CD4-positive, alpha-beta T cell (primary cell): ENCODE measurements around the gene SHOC2. TPM values are rescaled to one million over a fixed set of nuclear protein-coding genes. Genes with fewer than 3 reads are reported as not detected.

Experiments used
- ATAC-seq: fragments of 200-7000 bp; cut with Tn5 transposase; one replicate; pipeline ENCODE4 v1.10.0; 2022; ENCODE audit warnings: mild to moderate bottlenecking; ENCODE audit not compliant: poor library complexity
- CTCF ChIA-PET: fragments of 350-600 bp; sonication (Branson Sonifier 250); formaldehyde crosslinking; loops from one replicate; lab custom pipeline; 2021; ENCODE audit warnings: antibody characterized with exemption, inconsistent platforms; lab: Charles Lee
- POLR2A ChIA-PET: fragments of 350-600 bp; sonication (Branson Sonifier 250); formaldehyde crosslinking; loops from one replicate; lab custom pipeline; 2021; ENCODE audit warnings: antibody characterized with exemption, inconsistent platforms; lab: Charles Lee
- DNase-seq, 14 experiments: peaks; one replicate each; pipeline ENCODE4 v3.0.0-alpha.2; 2013 to 2020; ENCODE audit warnings: mixed read lengths in 2 of 14
- H3K27ac ChIP-seq, 2 donors: one replicate each; pipeline versions ENCODE4 v1.5.1 to v1.7.0; 2013; ENCODE audit warnings: low read length in 2 of 2, low read depth in 1 of 2, mild to moderate bottlenecking in 1 of 2
- H3K27me3 ChIP-seq, 2 experiments: 1 replicate in 1 of 2; 2 replicates in 1 of 2; pipeline versions ENCODE4 v1.6.1 to v1.7.0; 2013; ENCODE audit warnings: low read length in 2 of 2, control low read depth in 1 of 2, mild to moderate bottlenecking in 1 of 2, moderate library complexity in 1 of 2; ENCODE audit not compliant: insufficient read depth in 2 of 2, control insufficient read depth in 1 of 2
- H3K36me3 ChIP-seq: one replicate; pipeline ENCODE4 v1.6.1; 2013; ENCODE audit warnings: low read length, control low read depth; ENCODE audit not compliant: insufficient read depth
- H3K4me1 ChIP-seq: one replicate; pipeline ENCODE4 v1.6.1; 2013; ENCODE audit warnings: low read length, control low read depth; ENCODE audit not compliant: insufficient read depth
- H3K4me3 ChIP-seq: one replicate; pipeline ENCODE4 v1.5.1; 2013; ENCODE audit warnings: mild to moderate bottlenecking, low read length, moderate library complexity
- H3K9me3 ChIP-seq, 2 experiments: 1 replicate in 1 of 2; 2 replicates in 1 of 2; pipeline versions ENCODE4 v1.6.1 to v1.7.0; 2013; ENCODE audit warnings: low read length in 2 of 2, mild to moderate bottlenecking in 2 of 2, control low read depth in 1 of 2, moderate library complexity in 1 of 2; ENCODE audit not compliant: control insufficient read depth in 1 of 2, insufficient read depth in 1 of 2
- H3K27ac Mint-ChIP-seq: one replicate; pipeline ENCODE4 v1.8.0; 2020; ENCODE audit warnings: mixed read lengths
- H3K27me3 Mint-ChIP-seq: one replicate; pipeline ENCODE4 v1.8.0; 2021; ENCODE audit warnings: mixed read lengths
- H3K36me3 Mint-ChIP-seq: one replicate; pipeline ENCODE4 v1.8.0; 2021; ENCODE audit warnings: low read depth, mixed read lengths
- H3K4me1 Mint-ChIP-seq: one replicate; pipeline ENCODE4 v1.8.0; 2021; ENCODE audit warnings: low read depth, mixed read lengths
- H3K4me3 Mint-ChIP-seq: one replicate; pipeline ENCODE4 v1.8.0; 2020; ENCODE audit warnings: mild to moderate bottlenecking, mixed read lengths
- H3K9me3 Mint-ChIP-seq: one replicate; pipeline ENCODE4 v1.8.0; 2020; ENCODE audit warnings: mixed read lengths
- intact Hi-C, 2 experiments: fragments of 100-400 bp; cut with DNase I in 1 of 2; cut with micrococcal nuclease in 1 of 2; formaldehyde crosslinking; loops; one replicate each; pipeline versions ENCODE4 v1.15.1 to v1.9.0; 2023 to 2025; cut with DNase I, micrococcal nuclease
- total RNA-seq, 174 experiments: library from RNA in 2 of 174; stranded (reverse) in 2 of 174; gene quantifications; one replicate each; pipeline ENCODE4 v1.2.3 and lab custom pipeline; 2021 to 2026
- TF ChIP-seq, protein P1 (sequence below): fragments of 200-600 bp; IDR thresholded peaks from one replicate; pipeline ENCODE4 v1.8.0; 2022; ENCODE audit warnings: antibody characterized with exemption, mild to moderate bottlenecking

SHOC2 gene
- total RNA-seq, 2 experiments from 2014 or later: 65.9 to 66.9 TPM

DNA sequence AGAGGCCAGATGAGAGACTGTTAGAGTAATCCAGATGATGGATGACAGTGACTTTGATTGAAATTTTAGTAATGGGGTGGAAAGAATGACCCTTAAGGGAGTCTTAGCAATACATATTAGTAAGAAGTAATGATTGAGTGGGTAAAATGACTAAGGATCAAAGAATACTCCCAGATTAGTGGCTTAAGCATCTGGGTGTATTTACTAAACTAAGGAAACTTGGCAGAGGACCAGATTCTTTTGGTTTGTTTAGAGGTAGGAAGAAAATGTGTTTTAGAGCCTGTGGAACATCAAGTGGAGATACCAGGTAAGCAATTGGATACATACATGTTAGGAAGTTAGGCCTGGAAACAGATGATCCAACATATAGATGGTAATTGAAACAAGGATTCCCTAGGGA is 98.6 kb downstream of the SHOC2 start:
- H3K27me3 Mint-ChIP-seq: no peaks in the 10 kb centered on the region
- Histone ChIP-seq H3K4me3 (no peak overlapping the region), H3K27me3 (no peaks in the 10 kb centered on the region), H3K27ac (no peak overlapping the region), H3K4me1 (no peaks in the 10 kb centered on the region), H3K9me3 (no peaks in the 10 kb centered on the region), H3K36me3 (peaks cover 30% of the 10 kb centered on the region)
- H3K4me1 Mint-ChIP-seq: peaks cover 16% of the 10 kb centered on the region
- ChIA-PET CTCF (no interaction called here), POLR2A (no interaction called here)
- H3K4me3 Mint-ChIP-seq: no peak overlapping the region
- H3K9me3 Mint-ChIP-seq: peaks cover 4% of the 10 kb centered on the region
- DNase-seq (no peak), ATAC-seq (no peak)
- intact Hi-C loops: loop anchor here in 1 of 2 experiments (10.0 kb wide), 1 partner anchor 403 kb away; no protein-coding TSS in a partner anchor
- peaks cover 89% of the 10 kb centered on the region for H3K36me3 Mint-ChIP-seq
- H3K27ac Mint-ChIP-seq: no peak overlapping the region
- TF ChIP-seq, protein P1, sequence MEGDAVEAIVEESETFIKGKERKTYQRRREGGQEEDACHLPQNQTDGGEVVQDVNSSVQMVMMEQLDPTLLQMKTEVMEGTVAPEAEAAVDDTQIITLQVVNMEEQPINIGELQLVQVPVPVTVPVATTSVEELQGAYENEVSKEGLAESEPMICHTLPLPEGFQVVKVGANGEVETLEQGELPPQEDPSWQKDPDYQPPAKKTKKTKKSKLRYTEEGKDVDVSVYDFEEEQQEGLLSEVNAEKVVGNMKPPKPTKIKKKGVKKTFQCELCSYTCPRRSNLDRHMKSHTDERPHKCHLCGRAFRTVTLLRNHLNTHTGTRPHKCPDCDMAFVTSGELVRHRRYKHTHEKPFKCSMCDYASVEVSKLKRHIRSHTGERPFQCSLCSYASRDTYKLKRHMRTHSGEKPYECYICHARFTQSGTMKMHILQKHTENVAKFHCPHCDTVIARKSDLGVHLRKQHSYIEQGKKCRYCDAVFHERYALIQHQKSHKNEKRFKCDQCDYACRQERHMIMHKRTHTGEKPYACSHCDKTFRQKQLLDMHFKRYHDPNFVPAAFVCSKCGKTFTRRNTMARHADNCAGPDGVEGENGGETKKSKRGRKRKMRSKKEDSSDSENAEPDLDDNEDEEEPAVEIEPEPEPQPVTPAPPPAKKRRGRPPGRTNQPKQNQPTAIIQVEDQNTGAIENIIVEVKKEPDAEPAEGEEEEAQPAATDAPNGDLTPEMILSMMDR: no peak

GRCh38 chr10:111023060-111023459 is 103.7 kb downstream of the SHOC2 start:
- Histone ChIP-seq H3K4me1 (no peaks in the 10 kb centered on the region), H3K36me3 (peaks cover 27% of the 10 kb centered on the region), H3K27ac (no peak overlapping the region), H3K27me3 (no peaks in the 10 kb centered on the region), H3K9me3 (peaks cover 0 to 13% of the 10 kb centered on the region in 2 experiments), H3K4me3 (no peak overlapping the region)
- ChIA-PET CTCF (interaction anchor here (1.3 kb wide), 1 partner anchor 95 kb away, joined by 3 read pairs; no protein-coding TSS in a partner anchor), POLR2A (no interaction called here)
- Mint-ChIP-seq H3K4me1 (peaks cover 5% of the 10 kb centered on the region), H3K4me3 (no peak overlapping the region), H3K36me3 (peaks cover 92% of the 10 kb centered on the region), H3K27me3 (no peaks in the 10 kb centered on the region), H3K9me3 (peaks cover 21% of the 10 kb centered on the region), H3K27ac (no peak overlapping the region)
- TF ChIP-seq, protein P1: no peak
- DNase-seq (peak in 1 of 14 experiments; percentile 1), ATAC-seq (no peak)
- intact Hi-C loops: no loop called here

DNA sequence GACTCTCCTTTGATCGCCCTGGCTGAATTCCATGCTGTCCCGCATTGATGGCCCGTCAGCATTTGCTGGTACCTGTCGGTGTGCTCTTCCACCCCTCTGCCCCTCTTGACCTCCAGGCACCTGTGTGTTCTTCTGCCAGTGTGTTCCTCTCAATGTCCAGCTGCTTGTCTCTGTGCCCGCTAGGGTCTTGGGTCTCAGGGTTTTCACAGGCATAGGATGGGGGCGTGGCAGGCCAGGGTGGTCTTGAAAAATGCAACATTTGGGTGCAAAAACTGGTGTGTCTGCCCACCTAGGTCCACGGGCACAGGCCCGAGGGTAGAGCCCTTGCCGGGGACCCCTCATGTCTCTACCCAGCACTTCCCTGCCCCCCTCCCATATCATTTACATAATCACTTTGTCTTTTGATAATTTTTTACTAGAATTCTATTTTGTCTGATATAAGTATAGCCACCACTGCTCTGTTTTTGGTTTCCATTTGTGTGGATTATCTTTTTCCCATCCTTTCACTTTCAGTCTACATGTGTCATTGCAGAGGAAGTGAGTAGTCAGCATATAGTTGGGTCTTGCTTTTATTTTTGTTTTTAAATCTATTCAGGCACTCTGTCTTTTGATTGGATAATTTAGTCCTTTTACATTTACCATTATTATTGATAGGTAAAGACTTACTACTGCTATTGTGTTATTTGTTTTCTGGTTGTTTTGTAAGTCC is 110.8 kb downstream of the SHOC2 start:
- H3K27me3 Mint-ChIP-seq: no peaks in the 10 kb centered on the region
- H3K27ac ChIP-seq: no peak overlapping the region
- TF ChIP-seq, protein P1: no peak
- no peaks in the 10 kb centered on the region for H3K4me1 Mint-ChIP-seq
- no peaks in the 10 kb centered on the region for H3K36me3 ChIP-seq
- H3K36me3 Mint-ChIP-seq: peaks cover 86% of the 10 kb centered on the region
- H3K27me3 ChIP-seq: no peaks in the 10 kb centered on the region
- H3K4me3 Mint-ChIP-seq: no peak overlapping the region
- DNase-seq: peak in 1 of 14 experiments; percentile 14
- peaks cover 23% of the 10 kb centered on the region for H3K9me3 Mint-ChIP-seq
- H3K4me3 ChIP-seq: no peak overlapping the region
- CTCF ChIA-PET: no interaction called here
- no peak overlapping the region for H3K27ac Mint-ChIP-seq
- H3K9me3 ChIP-seq: peaks cover 22 to 23% of the 10 kb centered on the region in 2 experiments
- H3K4me1 ChIP-seq: no peaks in the 10 kb centered on the region
- no peak for ATAC-seq
- POLR2A ChIA-PET: no interaction called here
- intact Hi-C loops: no loop called here
